NCI-H2227 treated with DMSO at 0.1 percent for 48 hours (cell line): ENCODE measurements around the gene PRKAG2.
A peak's percentile ranks its signal among the peaks of the same experiment; 100 is the strongest.

ENCODE experiments used
- DNase-seq: peaks from one replicate; lab custom pipeline; 2025; lab: John Stamatoyannopoulos, UW

The PRKAG2 gene

GRCh38 chr7:151817981-151818673 lies 58.8 kb downstream of the PRKAG2 start:
- DNase-seq, result no peak

GRCh38 chr7:151817315-151817690 lies 59.6 kb downstream of the PRKAG2 start:
- no peak for DNase-seq

GRCh38 chr7:151816562-151817314 lies 60.2 kb downstream of the PRKAG2 start:
- DNase-seq, result no peak

GRCh38 chr7:151815419-151815818 lies 61.5 kb downstream of the PRKAG2 start:
- no peak for DNase-seq

- peak; percentile 33 for DNase-seq
Observed at GRCh38 chr7:151814400-151815009, 62.4 kb downstream of the PRKAG2 start.

- no peak for DNase-seq
Observed at GRCh38 chr7:151813997-151814396, 62.9 kb downstream of the PRKAG2 start.

GRCh38 chr7:151813445-151813844 lies 63.5 kb downstream of the PRKAG2 start:
- DNase-seq, result no peak

- DNase-seq, result no peak
Observed at GRCh38 chr7:151812967-151813366, 63.9 kb downstream of the PRKAG2 start.

- DNase-seq, result no peak
Observed at GRCh38 chr7:151810441-151811232, 66.3 kb downstream of the PRKAG2 start.

GRCh38 chr7:151809864-151810170 lies 67.1 kb downstream of the PRKAG2 start:
- DNase-seq, result no peak

- DNase-seq, result no peak
Observed at GRCh38 chr7:151809146-151809863, 67.6 kb downstream of the PRKAG2 start.

- DNase-seq, result no peak
Observed at GRCh38 chr7:151808400-151809145, 68.3 kb downstream of the PRKAG2 start.

GRCh38 chr7:151807846-151808245 lies 69.1 kb downstream of the PRKAG2 start:
- DNase-seq, result no peak

GRCh38 chr7:151806952-151807775 lies 69.8 kb downstream of the PRKAG2 start:
- DNase-seq, result no peak

- DNase-seq, result no peak
Observed at GRCh38 chr7:151806204-151806603, 70.7 kb downstream of the PRKAG2 start.

GRCh38 chr7:151805191-151805590 lies 71.7 kb downstream of the PRKAG2 start:
- no peak for DNase-seq

- DNase-seq, result no peak
Observed at GRCh38 chr7:151804756-151805155, 72.2 kb downstream of the PRKAG2 start.

- no peak for DNase-seq
Observed at GRCh38 chr7:151803841-151804240, 73.1 kb downstream of the PRKAG2 start.

GRCh38 chr7:151802469-151802846 lies 74.5 kb downstream of the PRKAG2 start:
- no peak for DNase-seq

- no peak for DNase-seq
Observed at GRCh38 chr7:151801782-151802468, 75.0 kb downstream of the PRKAG2 start.
